Measurements from ENCODE around the gene CCDC88B.
"Not testable (repeated sequence)": the region's sequence is repeated elsewhere in the genome, so short reads cannot be mapped to it uniquely, and the experiment has no call there.

CCDC88B gene

GRCh38 chr11:64321533-64321932 lies 18.5 kb upstream of the CCDC88B start:
- no peaks in the 10 kb centered on the region for H3K36me3 ChIP-seq (ENCODE audit: low read length)
- no peak overlapping the region for H3K27ac ChIP-seq (ENCODE audit: low read depth, low read length)
- no peaks in the 10 kb centered on the region; the same call in 1 of the 2 replicates for H3K79me2 ChIP-seq (ENCODE audit: insufficient read depth, low read length)
- H3K9me2 ChIP-seq (replicated peaks; ENCODE audit: insufficient read depth, low read length) = no peaks in the 10 kb centered on the region
- no peak overlapping the region for H2AFZ ChIP-seq (ENCODE audit: low read depth, low read length, severe bottlenecking)
- H3K9me3 ChIP-seq (ENCODE audit: insufficient read depth, low read length) = no peaks in the 10 kb centered on the region
- H3K4me3 ChIP-seq (ENCODE audit: insufficient read depth, low read length, poor library complexity, severe bottlenecking) = no peak overlapping the region
- TF ChIP-seq CTCF (IDR thresholded peaks at IDR 0.05; ENCODE audit: insufficient read depth, low read length, poor library complexity, severe bottlenecking) (no peak), EZH2phosphoT487 (conservative IDR thresholded peaks at IDR 0.05; ENCODE audit: low read length) (no peak)
- no peak overlapping the region for H3K4me2 ChIP-seq (ENCODE audit: low read depth, low read length, poor library complexity, severe bottlenecking)
- H3K9ac ChIP-seq (ENCODE audit: low read length) = no peak overlapping the region
- H3K27me3 ChIP-seq (ENCODE audit: low read length) = no peaks in the 10 kb centered on the region
- no peaks in the 10 kb centered on the region for H4K20me1 ChIP-seq (ENCODE audit: low read depth, low read length)
- peaks cover 11% of the 10 kb centered on the region for H3F3A ChIP-seq (ENCODE audit: insufficient read depth)

DNA sequence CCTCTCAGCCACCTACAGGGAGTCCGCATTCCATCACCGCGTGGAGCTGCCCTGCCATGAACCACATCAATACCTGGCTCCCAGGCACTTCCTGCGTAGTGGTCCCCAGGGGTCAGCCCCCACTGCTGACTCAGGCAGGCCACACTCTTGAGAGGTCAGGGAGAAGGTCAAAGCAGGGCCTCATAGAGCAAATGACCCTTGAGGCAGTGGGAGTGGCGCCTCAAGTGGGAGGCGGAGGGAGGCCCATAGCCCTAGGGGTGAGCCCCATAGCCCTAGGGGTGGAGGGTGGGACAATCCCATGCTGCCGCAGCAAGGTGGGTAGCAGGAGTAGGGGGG lies 17.1 kb upstream of the CCDC88B start:
- no peak overlapping the region for H3K4me3 ChIP-seq (ENCODE audit: insufficient read depth, low read length, poor library complexity, severe bottlenecking)
- H2AFZ ChIP-seq (ENCODE audit: low read depth, low read length, severe bottlenecking) = no peak overlapping the region
- no peaks in the 10 kb centered on the region for H3K9me3 ChIP-seq (ENCODE audit: insufficient read depth, low read length)
- no peaks in the 10 kb centered on the region for H3K27me3 ChIP-seq (ENCODE audit: low read length)
- no peaks in the 10 kb centered on the region for H3K9me2 ChIP-seq (replicated peaks; ENCODE audit: insufficient read depth, low read length)
- no peak overlapping the region for H3K27ac ChIP-seq (ENCODE audit: low read depth, low read length)
- H3K79me2 ChIP-seq (ENCODE audit: insufficient read depth, low read length) = no peaks in the 10 kb centered on the region; the same call in 1 of the 2 replicates
- no peak for TF ChIP-seq CTCF (IDR thresholded peaks at IDR 0.05; ENCODE audit: insufficient read depth, low read length, poor library complexity, severe bottlenecking)
- no peak for TF ChIP-seq EZH2phosphoT487 (conservative IDR thresholded peaks at IDR 0.05; ENCODE audit: low read length)
- no peaks in the 10 kb centered on the region for H3F3A ChIP-seq (ENCODE audit: insufficient read depth)
- H4K20me1 ChIP-seq (ENCODE audit: low read depth, low read length) = no peaks in the 10 kb centered on the region
- H3K36me3 ChIP-seq (ENCODE audit: low read length) = no peaks in the 10 kb centered on the region
- no peak overlapping the region for H3K9ac ChIP-seq (ENCODE audit: low read length)
- no peak overlapping the region for H3K4me2 ChIP-seq (ENCODE audit: low read depth, low read length, poor library complexity, severe bottlenecking)

DNA sequence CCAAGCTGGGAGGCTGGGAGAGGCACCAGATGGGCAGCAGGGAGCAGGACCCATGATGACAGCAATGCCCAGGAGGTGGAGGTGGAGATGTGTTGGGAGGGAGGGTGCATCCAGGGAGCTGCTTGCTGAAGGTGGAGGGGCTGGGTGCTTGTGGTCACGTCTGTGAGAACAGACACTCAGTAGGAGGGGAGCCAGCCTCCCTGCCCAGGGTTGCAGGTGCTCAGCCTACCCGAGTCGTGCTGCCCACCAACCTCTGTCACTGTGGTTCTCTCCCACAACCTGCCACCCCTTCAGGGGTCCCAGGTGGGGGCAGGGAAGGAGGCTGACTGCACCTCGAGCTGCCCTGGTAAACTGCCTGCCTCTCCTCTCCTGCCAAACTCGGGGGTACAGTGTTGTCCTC lies 16.6 kb upstream of the CCDC88B start:
- Histone ChIP-seq H3K27ac (ENCODE audit: low read depth, low read length) (no peak overlapping the region), H3K9me3 (ENCODE audit: insufficient read depth, low read length) (no peaks in the 10 kb centered on the region), H4K20me1 (ENCODE audit: low read depth, low read length) (no peaks in the 10 kb centered on the region), H3K79me2 (ENCODE audit: insufficient read depth, low read length) (no peaks in the 10 kb centered on the region; the same call in 1 of the 2 replicates), H3K9me2 (replicated peaks; ENCODE audit: insufficient read depth, low read length) (no peaks in the 10 kb centered on the region), H3K27me3 (ENCODE audit: low read length) (no peaks in the 10 kb centered on the region), H3K4me3 (ENCODE audit: insufficient read depth, low read length, poor library complexity, severe bottlenecking) (no peak overlapping the region), H3K9ac (ENCODE audit: low read length) (no peak overlapping the region), H3K4me2 (ENCODE audit: low read depth, low read length, poor library complexity, severe bottlenecking) (no peak overlapping the region), H3F3A (ENCODE audit: insufficient read depth) (no peaks in the 10 kb centered on the region), H3K36me3 (ENCODE audit: low read length) (no peaks in the 10 kb centered on the region), H2AFZ (ENCODE audit: low read depth, low read length, severe bottlenecking) (no peak overlapping the region)
- TF ChIP-seq EZH2phosphoT487 (conservative IDR thresholded peaks at IDR 0.05; ENCODE audit: low read length) (no peak), CTCF (IDR thresholded peaks at IDR 0.05; ENCODE audit: insufficient read depth, low read length, poor library complexity, severe bottlenecking) (no peak)

DNA sequence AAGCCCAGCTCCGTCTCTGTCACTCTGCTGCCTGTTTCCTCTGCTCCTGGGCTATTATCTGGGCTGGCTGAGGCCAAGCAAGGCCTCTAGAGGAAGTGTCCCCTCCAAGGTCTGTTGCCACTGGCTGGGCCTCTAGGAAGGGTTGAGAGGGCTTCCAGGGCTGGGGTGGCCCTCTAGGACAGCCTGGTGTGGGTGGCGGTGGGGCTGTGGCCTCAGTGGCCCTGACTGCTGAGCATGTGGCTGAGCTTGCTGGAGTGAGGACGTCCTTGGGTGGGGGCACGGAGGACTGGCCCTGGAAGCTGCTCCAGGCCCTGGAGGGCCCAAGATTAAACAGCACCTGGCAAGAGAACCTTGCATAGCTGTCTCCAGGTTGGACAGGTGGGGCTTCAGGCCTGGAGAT lies 16.0 kb upstream of the CCDC88B start:
- not testable (repeated sequence) for H3K27ac ChIP-seq (ENCODE audit: low read depth, low read length); H3K9ac ChIP-seq (ENCODE audit: low read length); H3K79me2 ChIP-seq (ENCODE audit: insufficient read depth, low read length)

More for the DNA sequence above, 16.0 kb upstream of the CCDC88B start:
- H3K9me3 ChIP-seq (ENCODE audit: insufficient read depth, low read length); H3K9me2 ChIP-seq (replicated peaks; ENCODE audit: insufficient read depth, low read length); H3K36me3 ChIP-seq (ENCODE audit: low read length); H3F3A ChIP-seq (ENCODE audit: insufficient read depth); H2AFZ ChIP-seq (ENCODE audit: low read depth, low read length, severe bottlenecking); H3K27me3 ChIP-seq (ENCODE audit: low read length); H3K4me3 ChIP-seq (ENCODE audit: insufficient read depth, low read length, poor library complexity, severe bottlenecking); H3K4me2 ChIP-seq (ENCODE audit: low read depth, low read length, poor library complexity, severe bottlenecking); H4K20me1 ChIP-seq (ENCODE audit: low read depth, low read length): not testable (repeated sequence)

All from SU-DHL-6 (cell line).